IMR-90 (cell line): ENCODE measurements around the gene BTN1A1. TPM values are rescaled to one million over a fixed set of nuclear protein-coding genes. Genes with fewer than 3 reads are reported as not detected.

ENCODE experiments used
- ATAC-seq: fragments of 200-7000 bp; cut with Tn5 transposase; 2 replicates; pipeline ENCODE4 v1.9.1; 2020; ENCODE audit warnings: low read depth, mild to moderate bottlenecking, moderate library complexity
- BruUV-seq: library from RNA; stranded (reverse); fragments of 400-500 nt; replicated peaks from 2 replicates; lab custom pipeline; 2021; lab: Mats Ljungman, UMichigan
- CTCF ChIA-PET: fragments of 300-600 bp; formaldehyde crosslinking; extraction: SDS; loops from one replicate; lab custom pipeline; 2021; ENCODE audit warnings: antibody characterized with exemption; lab: Yijun Ruan, JAX
- POLR2A ChIA-PET: fragments of 300-600 bp; sonication (Branson Sonifier 250); formaldehyde crosslinking; loops from one replicate; lab custom pipeline; 2022; ENCODE audit warnings: antibody characterized with exemption; ENCODE audit not compliant: unreplicated experiment; lab: Charles Lee
- DNase-seq: peaks from one replicate; pipeline ENCODE4 v3.0.0; 2013
- H2AFZ ChIP-seq: replicated peaks from 2 replicates; pipeline ENCODE3; 2013; ENCODE audit warnings: low read length, mild to moderate bottlenecking; ENCODE audit not compliant: poor library complexity
- H2AK5ac ChIP-seq: 2 replicates; pipeline ENCODE4 v1.6.1; 2013; ENCODE audit warnings: low read depth, low read length, inconsistent platforms
- H2AK9ac ChIP-seq: replicated peaks from 2 replicates; pipeline ENCODE3; 2013; ENCODE audit warnings: mild to moderate bottlenecking, low read depth, low read length, moderate library complexity; ENCODE audit not compliant: poor library complexity
- H2BK120ac ChIP-seq: 2 replicates; pipeline ENCODE4 v1.6.1; 2013; ENCODE audit warnings: low read depth, low read length, inconsistent platforms
- H2BK15ac ChIP-seq: 3 replicates; pipeline ENCODE4 v1.6.1; 2013; ENCODE audit warnings: low read depth, low read length, inconsistent platforms
- H2BK20ac ChIP-seq: 2 replicates; pipeline ENCODE4 v1.6.1; 2013; ENCODE audit warnings: low read depth, mild to moderate bottlenecking, inconsistent platforms, low read length, moderate library complexity
- H2BK5ac ChIP-seq: 2 replicates; pipeline ENCODE4 v1.6.1; 2013; ENCODE audit warnings: mild to moderate bottlenecking, low read depth, low read length, inconsistent platforms; ENCODE audit not compliant: poor library complexity, severe bottlenecking
- H3K14ac ChIP-seq: replicated peaks from 2 replicates; pipeline ENCODE4 v1.6.1; 2013; ENCODE audit warnings: low read depth, low read length, inconsistent platforms
- H3K18ac ChIP-seq: 2 replicates; pipeline ENCODE4 v1.6.1; 2013; ENCODE audit warnings: low read depth, low read length, control low read depth
- H3K23ac ChIP-seq: 2 replicates; pipeline ENCODE4 v1.6.1; 2013; ENCODE audit warnings: low read depth, low read length, inconsistent platforms
- H3K27ac ChIP-seq: 2 replicates; pipeline ENCODE4 v1.5.1; 2013; ENCODE audit warnings: mild to moderate bottlenecking, control low read depth, low read length; ENCODE audit not compliant: insufficient read depth
- H3K27me3 ChIP-seq: 2 replicates; pipeline ENCODE4 v1.6.1; 2013; ENCODE audit warnings: low read length; ENCODE audit not compliant: control insufficient read depth, insufficient read depth
- H3K36me3 ChIP-seq: 2 replicates; pipeline ENCODE4 v1.6.1; 2013; ENCODE audit warnings: low read length, mixed read lengths; ENCODE audit not compliant: control insufficient read depth, insufficient read depth
- H3K4ac ChIP-seq: 2 replicates; pipeline ENCODE4 v1.6.1; 2013; ENCODE audit warnings: low read depth, low read length, inconsistent platforms
- H3K4me1 ChIP-seq: 2 replicates; pipeline ENCODE4 v1.6.1; 2013; ENCODE audit warnings: low read length, mixed read lengths; ENCODE audit not compliant: control insufficient read depth, insufficient read depth
- H3K4me2 ChIP-seq: 2 replicates; pipeline ENCODE4 v1.6.1; 2013; ENCODE audit warnings: low read depth, mild to moderate bottlenecking, control low read depth, low read length, moderate library complexity
- H3K4me3 ChIP-seq: 2 replicates; pipeline ENCODE4 v1.5.1; 2013; ENCODE audit warnings: low read depth, mild to moderate bottlenecking, control low read depth, low read length, moderate library complexity; ENCODE audit not compliant: insufficient read depth
- H3K56ac ChIP-seq: 2 replicates; pipeline ENCODE4 v1.6.1; 2013; ENCODE audit warnings: low read length, inconsistent platforms; ENCODE audit not compliant: insufficient read depth; ENCODE audit errors: extremely low read depth
- H3K79me1 ChIP-seq, 2 experiments: 2 replicates each; pipeline ENCODE4 v1.6.1; 2013; ENCODE audit warnings: low read length in 2 of 2, inconsistent platforms in 1 of 2, low read depth in 1 of 2
- H3K9ac ChIP-seq: 2 replicates; pipeline ENCODE4 v1.6.1; 2013; ENCODE audit warnings: low read depth, low read length, control low read depth
- H3K9me1 ChIP-seq: 2 replicates; pipeline ENCODE4 v1.6.1; 2013; ENCODE audit warnings: low read length, inconsistent platforms; ENCODE audit not compliant: insufficient read depth
- H3K9me3 ChIP-seq: 2 replicates; pipeline ENCODE4 v1.6.1; 2013; ENCODE audit warnings: low read length; ENCODE audit not compliant: control insufficient read depth, insufficient read depth
- H4K20me1 ChIP-seq: 2 replicates; pipeline ENCODE4 v1.6.1; 2013; ENCODE audit warnings: low read length, inconsistent platforms; ENCODE audit not compliant: insufficient read depth
- H4K5ac ChIP-seq: 2 replicates; pipeline ENCODE4 v1.6.1; 2013; ENCODE audit warnings: mild to moderate bottlenecking, low read depth, low read length, control low read depth
- H4K8ac ChIP-seq, 2 experiments: 2 replicates each; pipeline ENCODE4 v1.6.1; 2013; ENCODE audit warnings: low read depth in 2 of 2, low read length in 2 of 2, control low read depth in 1 of 2, inconsistent platforms in 1 of 2
- H4K91ac ChIP-seq: 2 replicates; pipeline ENCODE4 v1.6.1; 2013; ENCODE audit warnings: low read depth, low read length, inconsistent platforms; ENCODE audit not compliant: insufficient read depth
- CHD1 ChIP-seq: IDR thresholded peaks from 2 replicates; pipeline ENCODE4 v1.6.1; 2012; ENCODE audit warnings: low read depth, low read length, improper control_type of control experiment
- MAFK ChIP-seq: IDR thresholded peaks from 2 replicates; pipeline ENCODE4 v1.6.1; 2012; ENCODE audit warnings: low read depth, low read length, improper control_type of control experiment
- WGBS, 2 experiments: methylation state at CpG; one replicate each; pipeline versions ENCODE4 v1.1.5 to v1.1.7; 2013; ENCODE audit warnings: missing lambda C conversion rate in 2 of 2; ENCODE audit not compliant: insufficient read length in 1 of 2; ENCODE audit errors: extremely low coverage in 2 of 2; 5-methylcytosine and 5-hydroxymethylcytosine counted together
- dilution Hi-C: fragments of 300-500 bp; cut with HindIII; formaldehyde crosslinking; loops from one replicate; pipeline ENCODE4 v1.14.3; 2018; ENCODE audit warnings: low sequenced_read_pairs; ENCODE audit not compliant: unreplicated experiment
- in situ Hi-C: fragments of 300-500 bp; cut with MboI; formaldehyde crosslinking; loops from 3 replicates; pipeline ENCODE4 v1.14.3; 2019; ENCODE audit warnings: low sequenced_read_pairs, inconsistent platforms, mixed read lengths
- intact Hi-C: fragments of 100-400 bp; cut with micrococcal nuclease; formaldehyde crosslinking; loops from 2 replicates; pipeline ENCODE4 v1.10.0; 2022
- polyA plus RNA-seq, 3 experiments: library from polyadenylated mRNA; depleted of rRNA; stranded (reverse); fragments of >200 nt; gene quantifications; 2 replicates each; pipeline ENCODE4 v1.2.3, GENCODE V29; 2012; ENCODE audit warnings: low replicate concordance in 1 of 3
- total RNA-seq: library from RNA; depleted of rRNA; stranded (reverse); fragments of >200 nt; gene quantifications from 2 replicates; pipeline ENCODE4 v1.2.3, GENCODE V29; 2012

BTN1A1 gene
- total and polyA plus RNA-seq, 2 of the 4 experiments (the other 2 are of a cell fraction), result not detected

- H3K9ac ChIP-seq, result no peak overlapping the region
- H3K56ac ChIP-seq, result no peak overlapping the region
- H3K4me2 ChIP-seq, result no peak overlapping the region
- TF ChIP-seq CHD1 (no peak), MAFK (peak; percentile 13; the same call in 1 of the 2 replicates)
- no peak overlapping the region for H4K8ac ChIP-seq
- no CpG with 5 or more reads among the region's 7 CpGs for WGBS, 2 experiments
- no peak overlapping the region for H3K27ac ChIP-seq
- H3K9me3 ChIP-seq, result no peaks in the 10 kb centered on the region
- no peak overlapping the region for H2BK15ac ChIP-seq
- no peak overlapping the region for H3K4ac ChIP-seq
- peaks cover 40 to 77% of the 10 kb centered on the region in 2 experiments for H3K79me1 ChIP-seq
- no TSS peak for BruUV-seq
- no peak overlapping the region for H3K18ac ChIP-seq
- no peak overlapping the region for H4K5ac ChIP-seq
- H2AK9ac ChIP-seq, result peak overlapping the region; percentile 45
- H2BK20ac ChIP-seq, result no peak overlapping the region
- H3K4me1 ChIP-seq, result peaks cover 7% of the 10 kb centered on the region
- peaks cover 77% of the 10 kb centered on the region for H3K36me3 ChIP-seq
- intact Hi-C loops (no loop called here), in situ Hi-C loops (no loop called here), dilution Hi-C loops (no loop called here)
- peaks cover 28% of the 10 kb centered on the region for H3K9me1 ChIP-seq
- no peak overlapping the region for H3K23ac ChIP-seq
- POLR2A ChIA-PET, result no interaction called here
- CTCF ChIA-PET, result no interaction called here
- H4K20me1 ChIP-seq, result peaks cover 18% of the 10 kb centered on the region; the same call in 1 of the 2 replicates
- DNase-seq, result no peak
- H3K14ac ChIP-seq, result no peak overlapping the region
- H3K27me3 ChIP-seq, result no peaks in the 10 kb centered on the region
- H2AK5ac ChIP-seq, result no peak overlapping the region
- H4K91ac ChIP-seq, result no peak overlapping the region
- no peak for ATAC-seq
- H2AFZ ChIP-seq, result no peak overlapping the region
- no peak overlapping the region for H3K4me3 ChIP-seq
- no peak overlapping the region for H2BK5ac ChIP-seq
- H2BK120ac ChIP-seq, result no peak overlapping the region
Measured at GRCh38 chr6:26464416-26465131, 35.5 kb upstream of the BTN1A1 start.
